K562 (cell line): Measurements from ENCODE around the gene MYMX. TPM values are rescaled to one million over a fixed set of nuclear protein-coding genes. Genes with fewer than 3 reads are reported as not detected.

Experiments
- CAMTA2 ChIP-seq: fragments of 250-450 bp; sonication (Bioruptor Pico); conservative IDR thresholded peaks from 2 replicates; pipeline ENCODE4 v1.5.1; 2022
- CBX1 ChIP-seq: sonication (generic); IDR thresholded peaks from 2 replicates; pipeline ENCODE4 v1.6.1; 2016; ENCODE audit warnings: antibody characterized with exemption, low read depth, mild to moderate bottlenecking
- CCAR2 ChIP-seq: fragments of 200-400 bp; formaldehyde crosslinking; IDR thresholded peaks from 2 replicates; pipeline ENCODE4 v1.6.1; 2017; ENCODE audit warnings: mild to moderate bottlenecking, low read depth, low read length
- CEBPB ChIP-seq: fragments of 450-650 bp; IDR thresholded peaks from 2 replicates; pipeline ENCODE4 v1.6.1; 2016; ENCODE audit warnings: missing genetic modification characterization, missing compliant biosample characterization
- DNMT1 ChIP-seq: fragments of 450-650 bp; IDR thresholded peaks from 2 replicates; pipeline ENCODE4 v1.6.1; 2016; ENCODE audit warnings: antibody characterized with exemption, mild to moderate bottlenecking
- E2F3 ChIP-seq: fragments of 250-450 bp; sonication (Bioruptor Pico); IDR thresholded peaks from 2 replicates; pipeline ENCODE4 v1.4.0; 2020; ENCODE audit warnings: mild to moderate bottlenecking
- ELF2 ChIP-seq: fragments of 250-450 bp; sonication (Bioruptor Pico); IDR thresholded peaks from 2 replicates; pipeline ENCODE4 v1.5.0; 2021; ENCODE audit warnings: mild to moderate bottlenecking
- EP400 ChIP-seq: fragments of 450-650 bp; IDR thresholded peaks from 2 replicates; pipeline ENCODE4 v1.6.1; 2017; ENCODE audit warnings: antibody characterized with exemption, mild to moderate bottlenecking, moderate library complexity
- IFI16 ChIP-seq: fragments of 250-450 bp; sonication (Bioruptor Pico); IDR thresholded peaks from 2 replicates; pipeline ENCODE4 v2.1.2; 2022; ENCODE audit warnings: mild to moderate bottlenecking, inconsistent platforms
- JUND ChIP-seq, 2 experiments: IDR thresholded peaks; 2 replicates in 1 of 2; 3 replicates in 1 of 2; pipeline ENCODE4 v1.6.1; 2011; ENCODE audit warnings: borderline replicate concordance in 2 of 2, low read depth in 2 of 2, low read length in 2 of 2, improper control_type of control experiment in 1 of 2, missing biosample characterization in 1 of 2, missing genetic modification characterization in 1 of 2, missing genetic modification reagents in 1 of 2
- KLF10 ChIP-seq: fragments of 250-450 bp; sonication (Bioruptor Pico); IDR thresholded peaks from 2 replicates; pipeline ENCODE4 v1.6.1; 2021; ENCODE audit warnings: matching md5 sums
- MTF1 ChIP-seq: fragments of 250-450 bp; sonication (Bioruptor Pico); IDR thresholded peaks from 2 replicates; pipeline ENCODE4 v1.9.0; 2021; ENCODE audit warnings: moderate library complexity, mild to moderate bottlenecking, inconsistent platforms, borderline replicate concordance
- MXD1 ChIP-seq: fragments of 250-450 bp; sonication (Bioruptor Pico); IDR thresholded peaks from 2 replicates; pipeline ENCODE4 v1.8.0; 2021; ENCODE audit warnings: borderline replicate concordance, mild to moderate bottlenecking, moderate library complexity; ENCODE audit not compliant: poor library complexity, severe bottlenecking
- NFYB ChIP-seq: IDR thresholded peaks from 2 replicates; pipeline ENCODE4 v1.6.1; 2011; ENCODE audit warnings: mild to moderate bottlenecking, moderate library complexity; ENCODE audit not compliant: insufficient read length; ENCODE audit errors: extremely low read depth
- PML ChIP-seq: IDR thresholded peaks from 2 replicates; pipeline ENCODE4 v1.6.1; 2012; ENCODE audit warnings: low read length, inconsistent platforms
- RAD51 ChIP-seq: fragments of 450-650 bp; IDR thresholded peaks from 2 replicates; pipeline ENCODE4 v1.7.1; 2016; ENCODE audit warnings: low read depth, mild to moderate bottlenecking, borderline replicate concordance
- SMAD2 ChIP-seq: fragments of 150-350 bp; IDR thresholded peaks from 2 replicates; pipeline ENCODE4 v1.6.1; 2014; ENCODE audit warnings: low read depth, mild to moderate bottlenecking, low read length
- TAF9B ChIP-seq: fragments of 450-650 bp; IDR thresholded peaks from 2 replicates; pipeline ENCODE4 v1.6.1; 2018; ENCODE audit warnings: mild to moderate bottlenecking; ENCODE audit not compliant: partially characterized antibody
- XRCC3 ChIP-seq: fragments of 450-650 bp; IDR thresholded peaks from 2 replicates; pipeline ENCODE4 v1.6.1; 2017; ENCODE audit warnings: mild to moderate bottlenecking, moderate library complexity
- ZBTB17 ChIP-seq: fragments of 450-650 bp; formaldehyde crosslinking; IDR thresholded peaks from 2 replicates; pipeline ENCODE4 v1.4.0; 2020; ENCODE audit warnings: mild to moderate bottlenecking
- ZKSCAN3 ChIP-seq: fragments of 250-450 bp; sonication (Bioruptor Pico); IDR thresholded peaks from 2 replicates; pipeline ENCODE4 v1.4.0; 2020
- ZNF124 ChIP-seq: sonication (generic); formaldehyde crosslinking; IDR thresholded peaks from 2 replicates; pipeline ENCODE4 v1.8.1; 2022; ENCODE audit warnings: missing genetic modification reagents
- ZNF133 ChIP-seq: fragments of 250-450 bp; sonication (Bioruptor Pico); IDR thresholded peaks from 2 replicates; pipeline ENCODE4 v1.4.0; 2020; ENCODE audit warnings: mild to moderate bottlenecking
- ZNF217 ChIP-seq: sonication (generic); formaldehyde crosslinking; IDR thresholded peaks from 2 replicates; pipeline ENCODE4 v1.8.0; 2022; ENCODE audit warnings: mild to moderate bottlenecking, missing genetic modification reagents
- ZNF24 ChIP-seq: fragments of 450-650 bp; IDR thresholded peaks from 2 replicates; pipeline ENCODE4 v1.6.1; 2016
- ZNF77 ChIP-seq: fragments of 250-450 bp; sonication (Bioruptor Pico); IDR thresholded peaks from 2 replicates; pipeline ENCODE4 v1.5.0; 2020
- polyA plus RNA-seq, 8 experiments: library from polyadenylated mRNA; depleted of rRNA in 4 of 8; stranded (reverse) in 5 of 8; unstranded in 3 of 8; fragments of >200 nt; fragmentation: Nextera tagmentation in 2 of 8; fragmentation: Illumina TruSeq in 1 of 8; extraction: Ambion mirVana in 2 of 8; extraction: Trizol in 1 of 8; gene quantifications; 2 replicates each; pipeline versions ENCODE4 v1.2.1 to v1.2.3, GENCODE V29; 2011 to 2014; ENCODE audit warnings: inconsistent platforms in 1 of 8, missing spikeins in 1 of 8
- total RNA-seq, 7 experiments: library from RNA; depleted of rRNA in 6 of 7; stranded (reverse); fragments of >200 nt in 6 of 7; fragmentation: Illumina TruSeq in 2 of 7; extraction: Trizol in 2 of 7; gene quantifications; 2 replicates each; pipeline versions ENCODE4 v1.2.1 to v1.2.3, GENCODE V29; 2011 to 2021; ENCODE audit warnings: low replicate concordance in 1 of 7
- TF ChIP-seq, protein P1 (sequence below): IDR thresholded peaks from 2 replicates; pipeline ENCODE4 v1.6.1; 2011; ENCODE audit not compliant: insufficient read length; ENCODE audit errors: extremely low read depth
- TF ChIP-seq, protein P2 (sequence below): fragments of 250-450 bp; sonication (Bioruptor Pico); IDR thresholded peaks from 2 replicates; pipeline ENCODE4 v1.8.0; 2022; ENCODE audit warnings: moderate library complexity, mild to moderate bottlenecking, inconsistent platforms

MYMX gene
- total and polyA plus RNA-seq, 9 of the 15 experiments (the other 6 are each of a cell fraction or from before 2014, with no cell fraction given), result 0.12 TPM; not detected in 8

DNA sequence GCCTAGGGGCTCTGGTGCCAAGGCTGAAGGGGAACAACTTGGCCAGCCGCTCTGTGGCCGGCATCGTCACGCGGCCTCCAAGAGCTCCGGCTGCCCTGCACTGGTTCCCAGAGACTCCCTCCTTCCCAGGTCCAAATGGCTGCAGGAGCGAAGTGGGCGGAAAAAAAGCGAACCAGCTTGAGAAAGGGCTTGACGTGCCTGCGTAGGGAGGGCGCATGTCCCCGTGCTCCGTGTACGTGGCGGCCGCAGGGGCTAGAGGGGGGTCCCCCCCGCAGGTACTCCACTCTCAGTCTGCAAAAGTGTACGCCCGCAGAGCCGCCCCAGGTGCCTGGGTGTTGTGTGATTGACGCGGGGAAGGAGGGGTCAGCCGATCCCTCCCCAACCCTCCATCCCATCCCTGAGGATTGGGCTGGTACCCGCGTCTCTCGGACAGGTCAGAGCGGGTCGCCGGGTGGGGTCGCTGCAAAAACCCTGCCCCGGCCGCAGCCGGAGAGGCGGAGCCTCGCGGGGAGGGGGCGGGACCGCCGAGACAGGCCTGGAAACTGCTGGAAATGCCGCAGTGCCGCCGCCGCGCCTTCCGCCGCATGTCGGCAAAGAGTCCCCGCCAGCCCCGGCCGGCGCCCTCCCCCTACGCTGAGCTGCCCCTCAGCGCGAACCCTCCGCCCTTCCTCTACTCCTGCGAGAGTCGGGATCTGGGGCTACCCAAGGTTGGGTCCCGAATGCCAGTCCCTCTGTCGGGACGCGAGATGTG is 29.4 kb downstream of the MYMX start (continued):
- TF ChIP-seq XRCC3 (no peak), CEBPB (no peak), NFYB (no peak), SMAD2 (no peak), JUND (IDR thresholded peaks at IDR 0.05; ENCODE audit: borderline replicate concordance, low read depth, low read length) (peak; percentile 76; the same call in 1 of the 2 replicates), JUND (tag; IDR thresholded peaks at IDR 0.05; ENCODE audit: borderline replicate concordance, low read depth, low read length) (no peak; the same call in 2 of the 3 replicates), CAMTA2 (CRISPR knock-in tag) (no peak), ZNF133 (CRISPR knock-in tag) (no peak), MXD1 (no peak), MTF1 (CRISPR knock-in tag) (no peak), KLF10 (CRISPR knock-in tag) (no peak), E2F3 (no peak; the same call in 1 of the 2 replicates), DNMT1 (no peak), ZNF217 (CRISPR knock-in tag) (no peak), PML (no peak), ZKSCAN3 (no peak), TAF9B (no peak), ZNF124 (CRISPR knock-in tag) (no peak), ZBTB17 (CRISPR knock-in tag) (peak; percentile 24; the same call in 1 of the 2 replicates), CBX1 (peak; percentile 81; the same call in 1 of the 2 replicates), RAD51 (no peak), ZNF24 (0 out of 2 replicates have a peak, but pooled peaks have one; percentile 10), IFI16 (CRISPR knock-in tag) (no peak), ELF2 (CRISPR knock-in tag) (no peak), EP400 (no peak), ZNF77 (CRISPR knock-in tag) (no peak), CCAR2 (no peak)
- TF ChIP-seq, protein P1, sequence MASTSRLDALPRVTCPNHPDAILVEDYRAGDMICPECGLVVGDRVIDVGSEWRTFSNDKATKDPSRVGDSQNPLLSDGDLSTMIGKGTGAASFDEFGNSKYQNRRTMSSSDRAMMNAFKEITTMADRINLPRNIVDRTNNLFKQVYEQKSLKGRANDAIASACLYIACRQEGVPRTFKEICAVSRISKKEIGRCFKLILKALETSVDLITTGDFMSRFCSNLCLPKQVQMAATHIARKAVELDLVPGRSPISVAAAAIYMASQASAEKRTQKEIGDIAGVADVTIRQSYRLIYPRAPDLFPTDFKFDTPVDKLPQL, result no peak
- TF ChIP-seq, protein P2, sequence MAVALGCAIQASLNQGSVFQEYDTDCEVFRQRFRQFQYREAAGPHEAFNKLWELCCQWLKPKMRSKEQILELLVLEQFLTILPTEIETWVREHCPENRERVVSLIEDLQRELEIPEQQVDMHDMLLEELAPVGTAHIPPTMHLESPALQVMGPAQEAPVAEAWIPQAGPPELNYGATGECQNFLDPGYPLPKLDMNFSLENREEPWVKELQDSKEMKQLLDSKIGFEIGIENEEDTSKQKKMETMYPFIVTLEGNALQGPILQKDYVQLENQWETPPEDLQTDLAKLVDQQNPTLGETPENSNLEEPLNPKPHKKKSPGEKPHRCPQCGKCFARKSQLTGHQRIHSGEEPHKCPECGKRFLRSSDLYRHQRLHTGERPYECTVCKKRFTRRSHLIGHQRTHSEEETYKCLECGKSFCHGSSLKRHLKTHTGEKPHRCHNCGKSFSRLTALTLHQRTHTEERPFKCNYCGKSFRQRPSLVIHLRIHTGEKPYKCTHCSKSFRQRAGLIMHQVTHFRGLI (CRISPR knock-in tag), result no peak
